ENCODE measurements around the gene SWT1. TPM values are rescaled to one million over a fixed set of nuclear protein-coding genes. Genes with fewer than 3 reads are reported as not detected.

Gene SWT1
- total RNA-seq, 1 experiment from 2014 or later = 2.3 TPM

DNA sequence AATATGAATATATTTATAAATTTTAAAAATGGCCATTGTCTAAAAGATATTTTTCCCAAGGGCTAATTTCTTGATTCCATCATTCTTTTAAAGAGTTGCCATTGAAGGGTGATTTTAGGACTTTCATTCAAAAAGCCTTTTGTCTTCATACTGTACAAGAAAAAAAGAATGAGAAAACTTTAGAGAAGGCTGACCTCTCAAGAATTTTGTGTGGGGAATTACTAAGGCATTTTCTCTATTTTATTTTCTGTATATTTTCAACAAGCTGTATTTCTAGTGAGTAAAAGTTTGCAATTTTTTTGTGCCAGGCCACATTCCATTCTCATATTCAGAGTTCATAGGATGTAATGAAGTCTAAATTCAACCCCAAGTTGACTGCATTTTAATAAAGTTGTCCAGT, 110.7 kb downstream of the SWT1 start:
- in situ Hi-C loops (cut with HindIII; ENCODE audit: low pct_unique_long_range_greater_than_20kb, low sequenced_read_pairs) = no loop called here
- no peak for DNase-seq (ENCODE audit: low read depth)

DNA sequence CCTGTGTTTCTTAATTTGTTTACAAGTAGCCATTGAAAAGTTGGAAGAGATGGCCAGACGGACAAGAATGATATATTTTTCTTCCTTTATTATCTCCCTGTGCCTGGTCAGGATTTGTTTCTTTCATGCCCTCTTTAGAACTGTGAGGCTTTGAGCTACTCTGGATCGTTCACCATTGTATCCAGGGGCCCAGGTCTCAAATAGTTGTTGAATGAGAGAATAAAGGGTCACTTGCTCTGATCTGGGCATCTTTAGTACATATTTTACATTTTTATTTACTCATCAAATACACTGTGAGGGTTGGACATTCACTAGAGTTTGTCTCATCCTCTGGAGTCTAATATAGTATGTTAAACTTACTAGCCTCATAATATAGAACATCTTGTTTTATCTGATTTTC, 111.4 kb downstream of the SWT1 start:
- DNase-seq (ENCODE audit: low read depth) = no peak
- in situ Hi-C loops (cut with HindIII; ENCODE audit: low pct_unique_long_range_greater_than_20kb, low sequenced_read_pairs) = no loop called here

DNA sequence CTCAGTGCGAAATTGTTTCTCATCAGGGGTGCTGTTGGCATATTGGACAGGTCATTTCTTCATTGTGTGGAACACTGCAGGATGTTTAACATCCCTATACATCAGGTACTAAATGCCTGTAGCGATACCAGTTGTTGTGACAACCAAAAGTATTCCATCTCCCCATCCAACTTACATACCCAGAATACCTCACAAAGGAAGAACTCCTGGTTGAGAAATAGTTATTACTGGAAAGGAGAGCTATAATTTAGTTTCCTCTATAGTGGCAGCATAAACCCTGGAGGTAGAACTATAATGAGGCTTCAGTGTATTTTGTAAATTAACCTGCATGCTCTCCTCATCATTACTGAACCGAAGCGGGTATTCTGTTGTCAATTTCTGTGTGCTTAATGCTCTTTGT, 115.0 kb downstream of the SWT1 start:
- DNase-seq (ENCODE audit: low read depth) = no peak
- in situ Hi-C loops (cut with HindIII; ENCODE audit: low pct_unique_long_range_greater_than_20kb, low sequenced_read_pairs) = no loop called here

DNA sequence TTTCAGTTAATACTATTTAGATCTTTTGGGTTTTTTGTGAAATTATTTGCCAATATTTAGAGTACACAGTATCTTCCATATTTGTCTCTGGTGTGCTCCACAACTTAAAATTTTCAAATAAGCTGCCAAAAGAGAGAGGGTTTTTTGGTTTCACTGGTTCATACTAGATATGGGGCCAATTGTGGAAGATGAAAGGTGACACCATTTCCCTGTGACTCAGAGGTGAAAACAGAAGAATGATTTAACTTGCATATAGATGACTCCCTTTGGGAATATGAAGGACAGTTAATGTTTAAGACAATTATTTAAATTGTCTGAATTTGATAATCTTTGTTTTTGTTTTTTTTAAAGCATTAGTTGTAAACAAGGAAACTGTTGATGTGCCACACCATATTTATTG, 122.6 kb downstream of the SWT1 start:
- DNase-seq (ENCODE audit: low read depth) = no peak
- in situ Hi-C loops (cut with HindIII; ENCODE audit: low pct_unique_long_range_greater_than_20kb, low sequenced_read_pairs) = no loop called here

DNA sequence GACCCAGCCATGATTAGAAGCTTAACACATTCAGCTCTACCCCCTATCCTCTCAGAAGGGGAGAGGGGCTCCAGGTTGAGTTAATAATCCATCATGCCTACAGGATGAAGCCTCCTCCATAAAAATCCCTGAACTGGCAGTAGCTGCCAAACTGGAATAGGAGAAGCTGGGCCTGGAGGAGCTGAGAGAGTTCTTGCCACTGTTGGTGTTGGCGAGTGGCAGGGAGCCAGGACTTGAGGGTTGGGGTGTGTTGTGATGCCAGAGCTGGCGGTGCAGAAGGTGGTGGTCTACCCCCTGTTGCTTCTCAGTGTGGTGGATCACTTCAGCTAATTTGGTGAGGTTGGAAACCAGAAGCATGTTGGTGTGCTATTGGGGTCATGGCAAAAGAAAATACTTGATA, 123.6 kb downstream of the SWT1 start:
- in situ Hi-C loops (cut with HindIII; ENCODE audit: low pct_unique_long_range_greater_than_20kb, low sequenced_read_pairs) = no loop called here

DNA sequence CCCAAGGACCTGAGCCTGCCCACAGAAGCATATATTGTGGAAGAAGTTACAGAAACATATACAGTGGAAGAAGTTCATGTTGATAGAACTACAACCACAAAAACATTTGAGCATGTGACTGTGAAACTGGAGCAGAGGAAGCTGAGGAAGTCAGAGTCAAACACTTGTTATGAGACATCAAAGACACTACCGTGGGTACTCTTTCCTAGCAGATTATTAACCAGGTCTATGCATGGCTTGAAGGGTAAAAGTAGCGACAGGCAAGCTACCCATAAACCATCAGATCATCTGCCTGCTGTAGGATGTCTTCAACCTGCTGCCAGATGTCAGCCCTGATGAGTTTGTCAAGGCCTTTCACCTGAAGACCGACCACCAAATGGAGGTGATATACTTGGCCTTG, 124.3 kb downstream of the SWT1 start:
- in situ Hi-C loops (cut with HindIII; ENCODE audit: low pct_unique_long_range_greater_than_20kb, low sequenced_read_pairs) = no loop called here
- no peak for DNase-seq (ENCODE audit: low read depth)

More for the DNA sequence above, 123.6 kb downstream of the SWT1 start:
- DNase-seq (ENCODE audit: low read depth) = no peak

DNA sequence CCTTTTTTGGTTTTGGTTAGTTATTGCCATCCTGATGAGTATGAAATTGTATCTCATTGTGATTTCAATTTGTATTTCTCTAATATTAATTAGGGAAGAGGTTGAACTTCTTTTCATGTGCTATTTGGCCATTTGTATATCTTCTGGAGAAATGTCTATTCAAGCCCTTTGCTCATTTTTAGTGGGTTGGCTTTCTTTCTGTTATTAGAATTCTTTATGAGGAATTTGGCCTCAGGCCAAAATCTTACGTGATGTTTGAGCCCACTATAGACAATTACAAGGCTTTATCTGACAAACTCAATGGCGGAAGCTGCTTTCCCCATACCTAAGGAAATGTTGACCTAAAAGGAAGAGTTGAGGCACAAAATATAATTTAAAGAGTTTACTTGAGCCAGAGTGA, 127.1 kb downstream of the SWT1 start:
- in situ Hi-C loops (cut with HindIII; ENCODE audit: low pct_unique_long_range_greater_than_20kb, low sequenced_read_pairs) = no loop called here
- DNase-seq (ENCODE audit: low read depth) = no peak

DNA sequence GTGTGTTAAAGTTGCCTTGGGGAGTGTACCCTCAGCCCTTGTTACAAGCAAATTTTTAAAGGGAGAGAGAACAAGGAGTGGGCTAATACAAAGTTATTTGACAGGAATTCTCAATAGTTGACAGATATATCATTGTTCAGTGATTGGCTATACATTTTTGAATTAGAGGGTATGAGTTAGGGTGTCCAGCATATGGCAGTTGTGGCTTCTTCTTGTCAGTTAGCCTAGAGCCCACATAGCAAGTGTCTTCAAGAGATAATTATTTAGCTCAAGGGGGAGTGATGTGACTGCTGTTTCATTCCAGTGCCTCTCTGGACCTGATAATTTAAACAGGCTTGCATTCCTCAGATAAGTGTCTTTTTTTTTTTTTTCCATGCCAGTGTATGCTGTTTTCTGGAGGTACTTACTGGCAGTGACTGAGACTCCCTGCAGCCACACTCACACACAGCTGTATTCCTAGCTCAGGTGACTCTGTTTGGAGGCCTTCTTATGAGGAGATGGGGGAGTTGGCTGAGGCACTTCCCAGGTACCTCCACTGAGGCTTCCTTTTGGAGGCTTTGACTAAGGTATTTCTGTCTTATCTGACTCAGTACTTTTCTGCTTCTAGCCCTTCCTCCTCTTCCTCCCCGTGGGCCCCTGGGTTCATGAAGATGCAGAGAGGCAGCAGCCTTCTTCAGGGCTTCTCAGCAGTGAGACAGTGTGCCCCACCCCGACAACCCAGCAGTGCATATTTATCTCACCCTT, 127.7 kb downstream of the SWT1 start:
- in situ Hi-C loops (cut with HindIII; ENCODE audit: low pct_unique_long_range_greater_than_20kb, low sequenced_read_pairs) = no loop called here

DNA sequence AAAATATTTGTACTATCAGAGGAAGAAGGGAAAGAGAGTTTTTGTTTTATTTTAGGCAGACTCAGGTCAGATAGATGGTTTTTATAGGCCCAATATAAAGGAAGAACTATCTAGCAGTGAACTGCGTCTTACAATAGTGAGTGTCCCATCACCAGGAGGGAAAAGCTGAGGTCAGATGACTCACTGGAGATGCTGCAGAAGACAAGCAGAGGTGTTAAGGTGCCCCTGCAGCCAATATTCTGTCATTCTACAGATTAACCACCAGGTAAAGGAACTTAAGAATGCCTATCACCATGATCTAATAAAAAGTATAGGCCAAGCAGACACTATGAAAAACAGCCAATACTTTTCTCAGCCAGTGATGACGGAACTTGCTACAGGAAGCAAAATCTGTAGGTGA, 130.5 kb downstream of the SWT1 start:
- no peak for DNase-seq (ENCODE audit: low read depth)
- in situ Hi-C loops (cut with HindIII; ENCODE audit: low pct_unique_long_range_greater_than_20kb, low sequenced_read_pairs) = no loop called here

More for the DNA sequence above, 127.7 kb downstream of the SWT1 start:
- no peak for DNase-seq (ENCODE audit: low read depth)

DNA sequence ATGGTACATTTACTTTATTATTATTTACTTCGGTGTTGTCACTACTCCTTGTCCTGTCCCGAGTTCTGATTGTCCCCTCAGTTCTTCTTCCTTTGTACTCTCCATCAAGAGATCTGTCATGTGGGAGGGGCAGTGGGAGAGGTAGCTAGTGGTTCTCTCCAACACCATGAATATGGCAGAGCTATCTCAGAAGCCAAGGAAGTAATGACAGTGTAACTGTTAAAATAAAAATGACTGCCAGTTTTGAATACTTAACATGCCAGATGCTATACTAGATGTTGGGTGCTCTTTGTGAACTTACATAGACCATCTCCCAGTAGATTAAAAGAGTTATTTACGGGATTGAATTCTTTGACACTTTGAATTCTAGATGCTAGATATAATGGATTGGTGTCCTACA, 131.5 kb downstream of the SWT1 start:
- in situ Hi-C loops (cut with HindIII; ENCODE audit: low pct_unique_long_range_greater_than_20kb, low sequenced_read_pairs) = no loop called here
- DNase-seq (ENCODE audit: low read depth) = no peak

DNA sequence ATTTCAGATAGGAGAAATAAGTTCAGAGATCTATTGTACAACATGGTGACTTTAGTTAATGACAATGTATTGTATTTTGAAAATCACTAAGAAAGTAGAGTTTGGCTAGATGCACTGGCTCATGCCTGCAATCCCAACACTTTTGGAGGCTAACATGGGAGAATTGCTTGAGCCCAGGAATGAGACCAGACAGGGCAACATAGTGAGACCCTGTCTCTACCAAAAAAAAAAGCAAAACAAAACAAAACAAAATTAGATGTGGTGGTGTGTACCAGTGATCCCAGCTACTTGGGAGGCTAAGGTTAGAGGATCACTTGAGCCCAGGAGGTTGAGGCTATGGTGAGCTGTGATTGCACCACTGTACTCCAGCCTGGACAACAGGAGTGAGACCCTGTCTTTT, 132.9 kb downstream of the SWT1 start:
- DNase-seq (ENCODE audit: low read depth) = no peak
- in situ Hi-C loops (cut with HindIII; ENCODE audit: low pct_unique_long_range_greater_than_20kb, low sequenced_read_pairs) = no loop called here

DNA sequence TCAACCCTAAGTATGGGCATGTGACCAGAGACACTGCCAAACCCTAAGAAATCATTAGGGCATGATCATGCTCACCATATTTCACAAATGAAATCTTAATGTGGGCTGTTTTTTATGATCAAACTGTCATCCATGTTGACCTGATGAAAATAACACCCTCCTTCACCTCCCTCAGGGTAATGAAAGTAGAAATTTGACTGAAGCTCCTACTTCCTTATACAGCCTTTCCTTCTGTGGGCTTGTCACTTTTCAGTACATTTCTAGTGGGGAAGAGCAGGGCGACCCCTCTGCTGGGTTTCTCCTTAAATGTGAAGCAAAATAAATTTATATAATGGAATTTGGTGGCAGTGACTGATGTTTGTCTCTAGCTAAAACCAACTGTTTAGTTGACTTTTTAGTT, 134.2 kb downstream of the SWT1 start:
- in situ Hi-C loops (cut with HindIII; ENCODE audit: low pct_unique_long_range_greater_than_20kb, low sequenced_read_pairs) = no loop called here
- DNase-seq (ENCODE audit: low read depth) = no peak

DNA sequence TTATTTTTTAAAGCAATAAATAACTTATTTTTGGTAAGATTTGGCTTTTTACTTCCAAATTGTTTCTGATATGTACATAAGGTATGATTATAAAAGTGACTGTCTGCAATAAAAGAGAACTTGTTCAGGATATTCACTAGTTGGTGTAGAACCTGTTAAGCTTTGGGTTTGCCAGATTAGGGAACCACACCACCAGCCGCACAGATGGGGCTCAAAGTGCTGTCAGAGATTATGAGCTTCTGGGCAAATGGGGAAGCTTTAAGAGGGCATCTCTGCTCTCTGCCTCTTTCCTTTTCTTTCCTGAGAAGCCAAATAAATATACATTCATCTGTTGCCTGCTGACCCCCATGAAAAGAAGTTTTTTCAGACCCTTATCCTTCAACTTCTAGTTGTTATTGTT, 134.7 kb downstream of the SWT1 start:
- in situ Hi-C loops (cut with HindIII; ENCODE audit: low pct_unique_long_range_greater_than_20kb, low sequenced_read_pairs) = no loop called here
- no peak for DNase-seq (ENCODE audit: low read depth)

DNA sequence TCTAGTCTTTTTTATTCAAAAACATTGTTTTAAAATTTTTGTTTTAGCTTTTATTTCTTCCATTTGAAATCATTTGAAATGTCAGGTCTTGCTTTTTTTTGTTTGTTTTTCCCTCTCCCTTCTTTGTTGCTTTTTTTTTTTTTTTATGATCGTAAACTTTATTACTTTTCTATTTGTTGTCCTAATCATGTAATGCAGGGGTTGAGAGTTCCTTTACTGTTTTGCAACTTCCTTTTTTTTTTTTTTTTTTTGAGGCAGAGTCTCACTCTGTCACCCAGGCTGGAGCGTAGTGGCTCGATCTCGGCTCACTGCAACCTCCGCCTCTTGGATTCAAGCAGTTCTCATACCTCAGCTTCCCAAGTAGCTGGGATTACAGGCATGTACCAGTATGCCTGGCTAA, 135.3 kb downstream of the SWT1 start:
- no peak for DNase-seq (ENCODE audit: low read depth)
- in situ Hi-C loops (cut with HindIII; ENCODE audit: low pct_unique_long_range_greater_than_20kb, low sequenced_read_pairs) = no loop called here

DNA sequence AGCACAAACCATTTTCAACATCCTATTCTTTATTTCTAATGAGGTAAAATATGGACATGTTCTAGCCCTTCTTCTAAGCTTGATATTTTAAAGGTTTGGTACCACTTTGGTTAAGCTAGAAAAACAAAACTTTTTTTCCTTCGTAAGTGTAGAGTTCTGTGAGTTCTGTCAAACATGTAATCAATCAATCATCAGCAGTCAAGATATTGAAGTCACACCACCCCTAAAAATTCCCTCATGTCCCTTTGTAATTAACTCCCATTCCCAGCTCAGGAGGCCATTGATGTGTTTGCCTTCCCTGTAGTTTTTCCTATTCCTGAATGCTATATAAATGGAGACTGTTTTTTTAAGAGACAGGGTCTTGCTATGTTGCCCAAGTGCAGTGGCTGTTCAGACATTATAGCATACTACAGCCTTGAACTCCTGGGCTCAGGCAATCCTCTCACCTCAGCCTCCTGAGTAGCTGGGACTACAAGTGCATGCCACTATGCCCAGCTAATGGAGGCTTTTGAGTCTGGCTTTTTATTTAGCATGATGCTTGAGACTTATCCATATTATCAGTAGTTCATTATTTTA, 137.1 kb downstream of the SWT1 start:
- no peak for DNase-seq (ENCODE audit: low read depth)
- in situ Hi-C loops (cut with HindIII; ENCODE audit: low pct_unique_long_range_greater_than_20kb, low sequenced_read_pairs) = no loop called here

DNA sequence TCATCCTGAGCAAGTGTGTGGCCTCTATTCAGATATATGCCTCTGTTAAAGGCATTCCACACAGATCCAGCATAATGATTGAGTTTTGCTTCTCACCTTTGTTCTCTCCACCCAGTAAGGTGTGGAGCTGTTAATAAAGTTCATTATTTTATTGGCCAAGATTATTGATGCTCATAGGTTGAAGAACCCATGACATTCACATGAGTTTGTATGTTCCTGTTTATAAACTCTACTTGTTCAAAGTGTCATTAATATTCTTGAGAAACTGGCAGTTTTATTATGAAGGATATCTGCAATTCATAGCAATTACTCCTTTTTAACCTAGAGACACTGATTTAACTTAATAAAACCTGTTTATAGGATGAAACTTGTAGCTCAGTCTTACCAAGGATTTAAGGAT, 138.1 kb downstream of the SWT1 start:
- DNase-seq (ENCODE audit: low read depth) = no peak
- in situ Hi-C loops (cut with HindIII; ENCODE audit: low pct_unique_long_range_greater_than_20kb, low sequenced_read_pairs) = no loop called here

DNA sequence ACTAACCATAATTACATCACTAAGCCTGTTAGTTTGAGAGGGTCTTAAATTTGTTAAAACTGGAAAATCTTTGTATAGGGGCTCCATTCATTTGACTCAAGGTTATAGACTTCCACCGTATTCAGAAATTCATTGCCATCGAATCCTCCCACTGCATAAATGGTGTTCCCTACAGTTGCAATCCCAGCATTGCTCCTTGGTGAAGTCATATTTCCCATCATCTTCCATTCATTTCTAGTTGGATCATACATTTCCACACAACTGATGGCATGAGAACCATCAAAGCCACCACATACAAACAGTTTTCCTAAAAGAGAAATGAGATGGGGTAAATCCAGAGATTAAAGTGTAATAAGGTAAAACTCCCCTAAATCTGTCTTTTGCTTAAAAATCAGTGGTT, 141.0 kb downstream of the SWT1 start:
- DNase-seq (ENCODE audit: low read depth) = no peak
- in situ Hi-C loops (cut with HindIII; ENCODE audit: low pct_unique_long_range_greater_than_20kb, low sequenced_read_pairs) = no loop called here

DNA sequence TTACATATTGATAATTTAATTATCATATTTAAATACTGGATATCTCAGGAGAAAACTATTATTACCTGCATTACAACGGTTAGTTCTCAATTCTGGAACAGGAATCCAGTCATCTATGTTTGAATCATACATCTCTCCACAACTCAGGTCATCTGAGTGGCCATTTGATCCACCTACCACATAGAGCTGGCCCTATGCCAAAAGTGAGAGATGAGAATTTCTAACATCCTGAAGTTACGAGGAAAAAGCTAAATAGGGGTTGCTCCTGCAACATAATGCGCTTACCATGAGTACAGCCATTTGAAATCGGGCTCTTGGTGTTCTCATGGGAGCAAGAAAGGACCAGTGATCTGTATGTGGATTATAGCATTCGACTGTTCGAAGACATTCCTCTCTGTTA, 143.2 kb downstream of the SWT1 start:
- in situ Hi-C loops (cut with HindIII; ENCODE audit: low pct_unique_long_range_greater_than_20kb, low sequenced_read_pairs) = no loop called here
- DNase-seq (ENCODE audit: low read depth) = no peak

DNA sequence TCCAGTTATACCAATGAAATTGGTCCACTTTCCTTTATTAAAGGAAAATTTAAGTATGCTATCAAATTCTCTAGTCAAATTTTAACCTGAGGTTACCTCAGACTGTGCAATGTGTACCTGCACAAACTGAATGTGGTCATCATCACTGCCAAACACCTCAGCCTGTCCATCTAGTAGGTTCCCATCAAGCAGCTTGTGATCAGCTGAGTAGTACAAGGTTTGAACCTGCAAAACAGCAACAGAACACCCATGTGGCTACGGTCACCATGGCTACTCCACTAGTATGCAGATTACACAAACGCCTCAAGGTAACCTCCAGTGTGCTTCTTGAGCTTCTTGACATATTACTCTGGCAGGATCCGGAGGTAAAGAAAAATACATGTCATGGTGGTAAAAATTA, 148.5 kb downstream of the SWT1 start:
- in situ Hi-C loops (cut with HindIII; ENCODE audit: low pct_unique_long_range_greater_than_20kb, low sequenced_read_pairs) = no loop called here
- no peak for DNase-seq (ENCODE audit: low read depth)

DNA sequence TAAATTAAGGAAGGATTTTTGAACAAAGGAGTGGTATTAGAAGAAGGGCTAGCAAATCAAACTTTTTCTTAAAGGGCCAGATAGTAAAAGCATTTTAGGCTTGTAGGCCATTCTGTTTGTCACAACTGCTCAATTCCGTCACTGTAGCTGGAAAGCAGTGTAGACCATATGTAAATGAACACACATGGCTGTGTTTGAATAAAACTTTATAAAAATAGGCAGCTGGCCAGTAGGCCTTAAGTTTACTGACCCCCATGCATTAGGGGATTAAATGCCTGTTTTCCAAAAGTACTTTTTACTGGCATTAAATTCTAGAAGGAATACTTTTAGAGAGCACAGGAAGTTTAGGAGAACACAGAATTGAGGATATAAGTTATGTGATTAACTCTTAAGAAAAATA, 151.2 kb downstream of the SWT1 start:
- DNase-seq (ENCODE audit: low read depth) = no peak
- in situ Hi-C loops (cut with HindIII; ENCODE audit: low pct_unique_long_range_greater_than_20kb, low sequenced_read_pairs) = no loop called here

Data from Caki2 (cell line).